RPMI7951 (cell line): Measurements from ENCODE around the gene CABP2. TPM values are rescaled to one million over a fixed set of nuclear protein-coding genes. Genes with fewer than 3 reads are reported as not detected.
A peak's percentile ranks its signal among the peaks of the same experiment; 100 is the strongest.
"Not testable (repeated sequence)": the region's sequence is repeated elsewhere in the genome, so short reads cannot be mapped to it uniquely, and the experiment has no call there.

Source experiments
- DNase-seq: peaks from one replicate; pipeline ENCODE4 v3.0.0-alpha.2; 2012; ENCODE audit warnings: low read depth
- total RNA-seq: library from RNA; depleted of rRNA; stranded (reverse); fragments of >200 nt; shearing (Covaris generic); gene quantifications from 2 replicates; pipeline ENCODE4 v1.2.3, GENCODE V29; 2014

Gene CABP2
- total RNA-seq, 1 experiment from 2014 or later: not detected

- no peak for DNase-seq
Measured at GRCh38 chr11:67538823-67539505, 15.7 kb upstream of the CABP2 start.

DNA sequence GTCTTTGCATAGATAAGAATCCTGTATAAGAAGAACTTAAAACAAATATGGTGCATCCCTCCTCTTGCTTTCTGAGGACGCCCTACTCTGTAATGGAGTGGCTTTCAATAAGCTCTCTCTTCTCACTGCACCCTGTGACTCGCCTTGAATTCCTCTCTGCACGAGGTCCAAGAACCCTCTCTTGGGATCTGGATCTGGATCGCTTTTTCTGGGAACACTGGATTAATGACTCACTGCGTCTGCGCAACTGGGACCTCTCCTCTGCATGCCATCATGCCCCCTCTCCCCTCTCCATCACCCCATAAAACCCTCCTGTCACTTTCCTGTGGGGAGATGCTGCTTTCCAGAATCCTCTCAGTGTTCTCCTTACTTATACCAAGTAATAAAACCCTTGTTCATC lies 15.1 kb upstream of the CABP2 start:
- no peak for DNase-seq

DNA sequence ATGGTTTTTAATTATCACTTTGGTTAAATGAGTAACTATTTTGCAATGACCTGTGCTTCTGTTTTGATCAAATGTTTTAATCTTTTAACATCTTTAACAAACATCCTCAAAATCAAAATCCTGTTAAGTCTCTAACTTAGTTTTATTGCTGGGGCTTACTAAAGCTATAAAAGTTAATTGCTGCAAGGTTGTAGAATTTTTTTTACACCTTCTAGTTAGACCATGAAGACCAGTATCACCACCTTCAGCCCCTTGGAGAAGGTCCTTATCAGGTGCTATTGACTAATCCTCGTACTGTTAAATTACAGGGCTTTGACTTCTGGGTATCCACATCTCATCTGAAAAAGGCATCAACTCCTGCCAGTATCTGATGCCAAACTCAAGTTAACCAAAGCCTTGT lies 12.3 kb upstream of the CABP2 start:
- no peak for DNase-seq

GRCh38 chr11:67534070-67534679 lies 10.9 kb upstream of the CABP2 start:
- DNase-seq: peak; percentile 26

DNA sequence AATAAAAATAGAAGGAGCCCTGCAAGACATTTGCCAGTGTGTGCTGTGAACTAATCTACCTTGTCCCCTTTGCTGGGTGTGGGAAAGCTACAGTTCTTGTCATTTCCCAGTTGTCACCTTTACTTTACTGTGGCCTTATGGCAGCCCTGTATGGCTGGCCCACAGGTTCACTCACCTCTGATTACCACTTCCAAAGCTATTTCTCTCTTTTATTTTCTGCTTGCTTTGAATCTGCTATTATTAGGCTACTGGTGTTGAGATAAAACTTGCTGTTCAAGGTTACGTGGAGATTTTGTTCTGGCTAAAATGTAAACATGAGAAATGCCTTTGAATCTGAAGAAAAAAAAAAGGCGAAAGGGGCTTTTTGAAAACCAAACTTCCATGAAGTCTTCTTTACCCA lies 9.6 kb upstream of the CABP2 start:
- no peak for DNase-seq

DNA sequence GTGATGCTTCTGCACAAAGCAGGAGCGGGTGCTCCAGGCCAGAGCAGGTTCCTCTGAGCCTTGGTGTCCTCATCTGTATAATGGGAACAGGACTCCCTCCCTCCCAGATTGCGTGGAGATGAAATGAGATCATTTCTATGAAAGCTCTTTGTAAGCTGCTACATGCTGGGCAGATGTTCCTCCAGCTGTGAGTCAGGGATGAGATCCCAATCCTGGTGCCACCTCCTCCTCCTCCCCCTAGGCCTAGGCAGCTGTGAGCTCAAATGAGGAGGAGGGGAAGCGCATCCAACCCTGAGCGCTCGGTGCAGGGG lies 7.0 kb upstream of the CABP2 start:
- DNase-seq: peak; percentile 10

DNA sequence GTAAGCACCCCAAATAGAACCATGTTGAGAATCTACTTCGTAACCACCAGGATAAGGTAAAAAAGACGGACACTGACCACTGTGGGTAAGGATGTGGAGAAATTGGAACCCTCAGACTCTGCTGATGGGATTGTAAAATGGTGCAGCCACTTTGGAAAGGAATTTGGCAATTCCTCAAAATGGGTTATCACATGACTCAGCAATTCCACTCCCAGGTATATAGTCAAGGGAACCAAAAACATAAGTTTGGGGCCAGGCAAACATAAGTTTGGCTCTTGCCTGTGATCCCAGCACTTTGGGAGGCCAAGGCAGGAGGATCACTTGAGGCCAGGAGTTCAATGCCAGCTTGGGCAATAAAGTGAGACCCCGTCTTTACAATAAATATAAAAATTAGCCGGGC lies 5.1 kb upstream of the CABP2 start:
- no peak for DNase-seq

DNA sequence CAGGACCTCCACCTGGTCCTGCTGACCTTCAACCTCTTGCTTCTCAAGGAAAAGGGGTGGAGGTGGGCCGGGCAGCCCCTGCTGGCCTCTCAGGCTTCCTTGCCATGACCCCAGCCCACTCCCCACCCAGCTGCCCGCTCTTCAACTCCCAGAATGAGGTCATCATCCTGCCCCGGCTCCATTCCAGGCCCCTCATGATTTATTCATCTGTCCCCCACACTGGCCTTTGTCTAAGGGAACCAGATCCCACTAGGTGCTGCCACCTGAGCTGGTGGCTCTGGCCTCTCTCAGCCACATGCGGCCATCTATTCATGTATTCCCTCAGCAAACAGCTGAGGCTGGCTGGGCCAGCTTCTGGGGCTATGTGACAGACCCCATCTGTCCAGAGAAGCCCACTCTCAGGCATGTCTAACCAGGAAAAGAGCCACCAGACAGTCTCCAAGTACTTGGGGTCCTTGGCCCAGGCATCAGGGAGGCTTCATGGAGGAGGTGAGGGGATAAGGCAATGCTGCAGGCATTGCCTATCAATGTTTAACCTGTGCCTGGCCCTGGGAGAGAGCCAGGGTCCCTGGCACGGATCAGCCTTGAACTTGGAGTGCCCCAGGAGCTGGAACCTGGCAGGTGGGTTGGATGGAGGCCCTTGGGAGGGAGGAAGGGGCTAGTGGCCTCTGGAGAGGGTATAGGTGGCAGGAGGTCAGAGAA lies 2.2 kb upstream of the CABP2 start:
- no peak for DNase-seq

- DNase-seq: no peak
Measured at GRCh38 chr11:67524480-67524808, 1.2 kb upstream of the CABP2 start.

GRCh38 chr11:67523556-67524479 lies 572 bp upstream of the CABP2 start:
- DNase-seq: no peak

GRCh38 chr11:67522338-67522737 lies 908 bp downstream of the CABP2 start:
- DNase-seq: no peak

DNA sequence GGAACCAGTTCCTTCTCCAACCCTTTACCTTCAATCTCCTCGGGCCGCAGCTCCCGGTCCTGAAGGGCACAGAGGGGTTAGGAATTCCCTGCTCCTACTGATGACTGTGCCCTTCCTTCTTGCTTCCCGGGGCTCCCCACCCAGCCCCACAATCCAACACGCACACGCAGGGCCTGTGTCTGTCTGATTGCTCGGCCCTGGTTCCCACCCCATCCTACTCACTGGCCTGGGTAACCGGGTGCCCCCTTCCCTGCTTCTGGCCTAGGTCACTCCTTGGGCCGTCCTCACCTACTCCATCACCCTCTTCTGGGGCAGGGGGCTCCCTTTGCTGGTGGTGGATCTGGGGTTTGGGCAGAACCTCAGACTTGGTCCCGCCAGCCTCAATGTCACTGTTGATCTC lies 1.3 kb downstream of the CABP2 start:
- DNase-seq: no peak

DNA sequence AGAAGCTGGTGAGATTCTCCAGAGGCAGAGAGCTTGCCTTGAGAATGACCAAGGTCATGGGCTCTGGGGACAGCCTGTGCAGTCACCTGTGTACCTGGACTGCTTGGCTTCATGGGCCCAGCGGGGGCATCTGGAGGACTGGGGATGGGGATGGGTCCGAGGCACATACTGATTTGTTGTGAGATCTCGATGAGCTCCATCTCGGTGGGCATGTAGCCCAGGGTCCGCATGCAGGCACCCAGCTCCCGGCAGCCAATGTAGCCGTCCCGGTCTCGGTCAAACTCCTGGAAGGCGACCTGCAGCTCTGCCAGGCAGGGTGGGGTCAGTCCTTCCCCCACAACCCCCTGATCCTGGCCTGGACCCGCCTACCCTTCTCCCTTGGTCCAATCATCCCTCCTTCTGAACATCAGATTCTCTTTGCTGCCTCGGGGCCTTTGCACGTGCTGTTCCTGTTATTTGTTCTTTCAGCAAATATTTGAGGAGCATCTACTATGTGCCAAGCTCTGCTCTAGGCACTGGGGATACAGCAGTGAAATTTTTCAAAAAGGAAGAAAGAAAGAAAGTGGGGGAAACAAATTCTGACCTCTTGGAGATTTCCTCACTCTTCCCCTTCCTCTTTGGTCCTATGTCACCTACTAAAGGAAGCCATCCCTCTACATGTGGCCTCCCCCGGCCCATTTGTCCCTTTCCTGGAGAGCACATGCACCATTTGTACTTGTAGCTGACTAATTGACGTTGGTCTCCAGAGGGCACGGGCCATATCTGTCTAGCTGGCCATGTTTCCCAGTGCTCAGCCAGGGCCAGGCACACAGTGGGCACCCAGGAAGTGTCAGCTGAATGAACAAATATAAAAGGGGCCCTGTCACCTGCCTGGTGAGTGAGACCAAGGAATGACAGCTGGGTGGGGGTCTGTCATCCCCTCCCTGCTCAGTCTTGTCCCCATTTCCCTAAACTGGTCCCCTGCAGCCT lies 2.1 kb downstream of the CABP2 start:
- no peak for DNase-seq

DNA sequence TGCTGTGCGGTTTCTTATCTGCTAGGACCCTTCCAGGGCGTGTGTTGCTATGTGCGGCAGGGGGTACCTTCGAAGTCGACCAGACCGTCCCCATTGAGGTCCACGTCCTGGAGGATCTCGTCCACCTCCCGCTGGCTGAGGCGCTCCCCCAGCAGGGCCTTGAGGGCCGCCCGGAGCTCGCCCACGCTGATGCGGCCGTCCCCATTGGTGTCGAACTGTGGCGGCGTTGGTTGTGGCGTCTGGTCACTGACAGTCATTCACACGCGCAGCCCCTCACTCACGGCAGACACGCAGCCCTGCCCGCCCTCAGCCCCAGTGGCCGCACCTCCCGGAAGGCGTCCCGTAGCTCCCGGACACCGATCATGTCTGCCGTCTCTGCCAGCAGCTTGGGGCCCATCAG lies 3.5 kb downstream of the CABP2 start:
- DNase-seq: no peak

DNA sequence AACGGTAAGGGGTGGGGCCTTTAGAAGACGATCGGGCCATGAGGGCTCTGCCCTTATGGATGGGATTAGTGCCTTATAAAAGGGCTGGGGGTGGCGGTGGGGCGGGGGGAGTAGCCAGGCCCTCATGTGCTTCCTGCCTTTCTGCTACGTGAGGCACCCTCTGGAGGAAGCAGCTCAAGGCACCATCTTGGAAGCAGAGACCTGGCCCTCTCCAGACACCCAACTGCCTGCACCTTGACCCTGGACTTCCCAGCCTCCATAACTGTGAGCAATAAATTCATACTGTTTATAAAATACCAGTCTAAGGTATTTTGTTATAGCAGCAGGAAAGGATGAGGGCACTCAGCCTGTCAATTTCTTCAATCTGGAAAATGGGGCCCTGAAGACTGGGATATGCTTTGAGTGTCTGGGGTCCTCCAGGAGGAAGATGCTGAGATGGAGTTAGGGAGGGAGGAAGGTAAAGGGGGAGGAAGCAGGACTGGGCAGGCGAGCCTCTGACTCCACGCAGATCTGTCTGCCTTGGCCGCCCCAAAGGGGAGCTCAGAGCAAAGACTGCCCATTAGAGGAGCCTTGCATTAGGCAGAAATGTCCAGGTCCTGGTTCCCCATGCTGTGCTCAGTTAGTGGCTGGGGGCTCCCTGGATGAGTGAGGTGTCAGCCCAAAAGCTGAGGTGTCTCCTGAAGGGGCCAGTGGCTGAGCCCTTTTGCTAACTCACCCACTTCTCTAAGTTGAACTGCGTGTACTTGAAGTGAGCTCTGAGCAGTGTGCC lies 5.3 kb downstream of the CABP2 start:
- no peak for DNase-seq

DNA sequence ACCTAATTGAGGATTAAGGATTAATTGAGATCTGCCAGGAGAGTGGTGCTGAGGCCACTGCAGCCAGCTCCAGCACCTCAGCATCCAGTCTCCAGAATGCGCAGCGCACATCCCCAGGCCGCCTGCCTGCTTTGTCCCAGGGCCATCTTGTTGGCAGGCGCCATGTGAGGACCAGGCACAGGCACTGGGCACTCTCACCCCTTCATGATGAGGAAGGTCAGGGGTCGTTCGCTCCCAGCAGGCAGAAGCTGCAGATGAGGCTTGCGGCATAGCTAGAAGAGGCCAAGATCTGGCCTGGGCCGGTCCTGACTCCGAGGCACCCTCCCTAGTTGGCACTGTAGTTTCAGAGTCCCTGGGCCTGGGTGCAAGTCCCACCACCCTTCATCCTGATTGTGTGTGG lies 6.4 kb downstream of the CABP2 start:
- DNase-seq: no peak

GRCh38 chr11:67514116-67514515 lies 9.1 kb downstream of the CABP2 start:
- no peak for DNase-seq

DNA sequence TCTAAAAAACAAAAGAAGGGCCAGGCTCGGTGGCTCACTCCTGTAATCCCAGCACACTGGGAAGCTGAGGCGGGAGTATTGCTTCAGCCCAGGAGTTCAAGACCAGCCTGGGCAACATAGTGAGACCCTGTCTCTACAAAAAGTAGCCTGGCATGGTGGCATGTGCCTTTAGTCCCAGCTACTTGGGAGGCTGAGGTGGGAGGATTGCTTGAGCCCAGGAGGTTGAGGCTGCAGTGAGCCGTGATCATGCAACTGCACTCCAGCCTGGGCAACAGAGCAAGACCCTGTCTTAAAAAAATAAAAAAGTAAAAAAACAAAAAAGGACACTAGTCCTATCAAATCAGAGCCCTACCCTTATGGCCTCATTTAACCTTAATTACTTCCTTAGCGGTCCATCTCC lies 11.7 kb downstream of the CABP2 start:
- not testable (repeated sequence) for DNase-seq

DNA sequence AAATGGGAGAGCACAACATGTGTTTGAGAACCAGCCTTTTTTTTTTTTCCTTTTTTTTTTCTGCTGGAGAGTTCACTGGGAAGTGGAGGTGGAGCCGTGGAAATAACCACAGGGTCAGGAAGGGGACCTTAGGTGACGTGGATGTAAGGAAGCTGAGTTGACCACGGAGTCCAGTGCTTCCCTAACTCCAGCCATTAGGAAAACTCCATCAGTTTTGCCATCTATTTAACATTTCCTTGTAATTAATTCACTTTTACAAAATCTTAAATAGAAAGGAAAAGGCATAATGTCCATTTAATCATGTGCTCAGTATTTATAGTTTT lies 13.3 kb downstream of the CABP2 start:
- peak; percentile 32 for DNase-seq

DNA sequence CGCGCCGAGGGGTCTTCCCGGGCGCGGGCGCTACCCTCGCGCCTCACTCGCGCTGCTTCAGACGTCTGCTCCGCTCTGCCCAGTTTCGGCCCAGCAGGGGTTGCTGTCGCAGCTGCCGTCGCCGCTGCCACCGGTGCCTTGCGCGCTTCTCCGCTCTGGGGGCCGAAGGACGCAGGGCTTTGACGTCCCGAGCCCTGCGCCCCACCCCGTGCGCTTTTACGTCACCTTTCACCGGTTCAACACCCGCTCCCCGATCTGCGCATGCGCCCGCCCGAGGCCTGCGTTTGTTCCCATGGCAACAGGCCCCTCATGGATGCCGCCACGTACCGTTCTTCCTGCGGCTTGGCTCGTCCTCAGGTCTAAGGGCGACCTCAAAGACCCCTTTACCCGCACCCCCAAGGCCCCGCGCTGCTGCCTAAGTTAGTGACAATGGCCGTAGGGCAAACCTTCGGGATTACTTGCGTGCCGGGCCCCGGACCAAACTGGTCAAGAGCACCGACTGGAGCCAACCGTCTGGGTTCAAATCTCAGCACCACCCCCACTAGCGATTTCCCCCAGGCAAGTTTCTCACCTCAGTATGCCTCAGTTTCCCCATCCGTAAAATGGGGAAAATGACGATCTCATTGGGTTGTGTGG lies 14.6 kb downstream of the CABP2 start:
- peak; percentile 93 for DNase-seq
